Measurements from ENCODE around the gene LCK. TPM values are rescaled to one million over a fixed set of nuclear protein-coding genes. Genes with fewer than 3 reads are reported as not detected.

LCK gene
- total and polyA plus RNA-seq, 10 of the 15 experiments (the other 5 are each of a cell fraction or from before 2014, with no cell fraction given): 31.5 to 173 (median 119) TPM

- Histone ChIP-seq H3K79me2 (ENCODE audit: control insufficient read depth, insufficient read depth, low read length) (peaks cover 29% of the 10 kb centered on the region), H4K20me1 (ENCODE audit: control insufficient read depth, insufficient read depth) (no peaks in the 10 kb centered on the region), H3K9me3 (replicated peaks; ENCODE audit: control insufficient read depth, insufficient read depth, low read length) (no peaks in the 10 kb centered on the region), H3K4me3 (peak within 1 kb of the TSS; percentile 89), H2AFZ (ENCODE audit: control insufficient read depth, low read depth, low read length) (peak within 1 kb of the TSS; percentile 89), H3K9ac (ENCODE audit: control insufficient read depth, insufficient read depth, low read length) (peak within 1 kb of the TSS; percentile 99), H3K27me3 (replicated peaks in 1 of 2; ENCODE audit: control insufficient read depth in 2 of 2, insufficient read depth in 2 of 2, low read length in 1 of 2) (no peaks in the 10 kb centered on the region), H3K4me2 (ENCODE audit: control insufficient read depth, insufficient read depth) (peak within 1 kb of the TSS; percentile 92), H3K36me3 (ENCODE audit: control insufficient read depth in 2 of 2, insufficient read depth in 2 of 2, low read length in 1 of 2) (peaks cover 2 to 13% of the 10 kb centered on the region in 2 experiments), H3K27ac (ENCODE audit: control insufficient read depth, insufficient read depth) (peak within 1 kb of the TSS; percentile 98), H3K4me1 (ENCODE audit: control insufficient read depth, insufficient read depth, low read length) (peaks cover 12% of the 10 kb centered on the region)
- under 1% methylated on average over 42 of the region's 46 CpGs for WGBS (ENCODE audit: insufficient coverage, insufficient replicate concordance, low lambda C conversion rate, missing lambda C conversion rate)
- intact Hi-C loops (cut with micrococcal nuclease; ENCODE audit: unreplicated experiment): no loop called here
- peak; percentile 60 for DNase-seq (ENCODE audit: low read depth, low spot score)
- peak; percentile 91 for FAIRE-seq
- POLR2A ChIA-PET: interaction anchor here (0.6 to 1.5 kb wide), 5 partner anchors 20 to 114 kb away, joined by 3 to 6 read pairs (median 3); partner anchors contain the start of gene KPNA6
- RAD21 ChIA-PET (ENCODE audit: unreplicated experiment): interaction anchor here (1.0 to 2.1 kb wide), 5 partner anchors 21 to 115 kb away, joined by 3 to 10 read pairs (median 4); partner anchors contain the start of genes CCDC28B, HDAC1, KPNA6 and MARCKSL1
- ATAC-seq: peak; percentile 91
- SMC1A ChIA-PET (ENCODE audit: uncharacterized antibody, unreplicated experiment): interaction anchor here (1.0 to 2.0 kb wide), 3 partner anchors 42 to 99 kb away, joined by 3 to 11 read pairs (median 4); partner anchors contain the start of gene TXLNA
- in situ Hi-C loops (cut with MboI): no loop called here
- CTCF ChIA-PET: interaction anchor here (1.0 to 6.0 kb wide), 3 partner anchors 18 to 172 kb away, joined by 3 to 46 read pairs (median 9); partner anchors contain the start of gene FAM167B
- no TSS peak for BruUV-seq (replicated peaks)
- TF ChIP-seq DPF2 (IDR thresholded peaks at IDR 0.05) (no peak), RAD51 (IDR thresholded peaks at IDR 0.05) (no peak), HDAC2 (IDR thresholded peaks at IDR 0.05) (no peak), ZNF274 (IDR thresholded peaks at IDR 0.05; ENCODE audit: insufficient read depth, insufficient read length) (no peak), MEF2B (IDR thresholded peaks at IDR 0.05; ENCODE audit: partially characterized antibody, poor library complexity, severe bottlenecking) (peak; percentile 56), NFXL1 (IDR thresholded peaks at IDR 0.05; ENCODE audit: borderline replicate concordance) (no peak), ASH2L (IDR thresholded peaks at IDR 0.05; ENCODE audit: borderline replicate concordance, low read depth) (no peak), NFIC (IDR thresholded peaks at IDR 0.05; ENCODE audit: low read depth, low read length) (no peak), ZZZ3 (IDR thresholded peaks at IDR 0.05; ENCODE audit: control insufficient read depth, insufficient read length, low read depth) (no peak), MXI1 (IDR thresholded peaks at IDR 0.05; ENCODE audit: low read depth, low read length) (peak; percentile 92), MLLT1 (IDR thresholded peaks at IDR 0.05) (no peak), ZNF24 (IDR thresholded peaks at IDR 0.05) (no peak), EZH2 (IDR thresholded peaks at IDR 0.05; ENCODE audit: borderline replicate concordance, control insufficient read depth, low read depth, low read length) (no peak), FOS (IDR thresholded peaks at IDR 0.05; ENCODE audit: borderline replicate concordance, extremely low read depth, insufficient read length) (no peak), IKZF1 (conservative IDR thresholded peaks at IDR 0.05) (peak; percentile 43), ZBED1 (IDR thresholded peaks at IDR 0.05; ENCODE audit: borderline replicate concordance) (no peak), PML (IDR thresholded peaks at IDR 0.05; ENCODE audit: low read length) (no peak; the same call in 1 of the 2 replicates), TCF12 (IDR thresholded peaks at IDR 0.05; ENCODE audit: low read depth, low read length) (no peak), WRNIP1 (IDR thresholded peaks at IDR 0.05; ENCODE audit: borderline replicate concordance, low read depth, low read length) (no peak), HSF1 (IDR thresholded peaks at IDR 0.05; ENCODE audit: low read depth, low read length) (0 out of 2 replicates have a peak, but pooled peaks have one; percentile 16), NR2F1 (conservative IDR thresholded peaks at IDR 0.05) (peak; percentile 53; the same call in 1 of the 2 replicates)
Observed at GRCh38 chr1:32221980-32222755, 28.9 kb upstream of the LCK start, which contains the start of the genes EIF3I and TMEM234. Gene EIF3I, plus strand, starts transcription at chr1:32222407. Its CDS starts 35 bp downstream, at chr1:32222442. Gene TMEM234, minus strand, starts transcription at chr1:32222353. Its CDS starts 31 bp downstream, at chr1:32222322.
